Measurements from ENCODE around the gene ARHGEF19.
"Not testable (repeated sequence)": the region's sequence is repeated elsewhere in the genome, so short reads cannot be mapped to it uniquely, and the experiment has no call there.

ARHGEF19 gene

GRCh38 chr1:16212251-16212961 is at the start of gene ARHGEF19:
ARHGEF19 (minus strand) TSS chr1:16212652; CDS start chr1:16209054, 3,598 bp downstream.
- peak within 1 kb of the TSS; percentile 85 for H3K27ac Mint-ChIP-seq
- no peaks in the 10 kb centered on the region for H3K36me3 Mint-ChIP-seq (ENCODE audit: low read depth)
- no peak for TF ChIP-seq CTCF (IDR thresholded peaks at IDR 0.05)
- no peak for DNase-seq
- no peaks in the 10 kb centered on the region for H3K9me3 Mint-ChIP-seq
- H3K4me1 Mint-ChIP-seq: peaks cover 16% of the 10 kb centered on the region
- peaks cover 36% of the 10 kb centered on the region for H3K27me3 Mint-ChIP-seq (ENCODE audit: low read depth, poor library complexity)
- no peak within 1 kb of the TSS for H3K4me3 Mint-ChIP-seq

- Mint-ChIP-seq H3K27ac (no peak overlapping the region), H3K36me3 (ENCODE audit: low read depth) (peaks cover 5% of the 10 kb centered on the region), H3K9me3 (no peaks in the 10 kb centered on the region), H3K4me3 (no peak overlapping the region), H3K4me1 (peaks cover 6% of the 10 kb centered on the region), H3K27me3 (ENCODE audit: low read depth, poor library complexity) (no peaks in the 10 kb centered on the region)
- TF ChIP-seq CTCF (IDR thresholded peaks at IDR 0.05): no peak
- no peak for DNase-seq
These were observed 49.6 kb upstream of the ARHGEF19 start for GRCh38 chr1:16262067-16262466.

- TF ChIP-seq CTCF (IDR thresholded peaks at IDR 0.05): no peak
- peaks cover 8% of the 10 kb centered on the region for H3K36me3 Mint-ChIP-seq (ENCODE audit: low read depth)
- H3K27ac Mint-ChIP-seq: peak overlapping the region; percentile 4
- no peaks in the 10 kb centered on the region for H3K27me3 Mint-ChIP-seq (ENCODE audit: low read depth, poor library complexity)
- no peaks in the 10 kb centered on the region for H3K9me3 Mint-ChIP-seq
- no peak overlapping the region for H3K4me3 Mint-ChIP-seq
- H3K4me1 Mint-ChIP-seq: peaks cover 15% of the 10 kb centered on the region
- DNase-seq: no peak
These were observed 48.4 kb upstream of the ARHGEF19 start for GRCh38 chr1:16260814-16261213.

GRCh38 chr1:16258591-16259135 is 46.2 kb upstream of the ARHGEF19 start:
- Mint-ChIP-seq H3K4me1 (peaks cover 15% of the 10 kb centered on the region), H3K4me3 (no peak overlapping the region), H3K9me3 (no peaks in the 10 kb centered on the region), H3K27me3 (ENCODE audit: low read depth, poor library complexity) (no peaks in the 10 kb centered on the region), H3K36me3 (ENCODE audit: low read depth) (peaks cover 18% of the 10 kb centered on the region), H3K27ac (no peak overlapping the region)
- no peak for DNase-seq
- TF ChIP-seq CTCF (IDR thresholded peaks at IDR 0.05): no peak

- Mint-ChIP-seq H3K9me3 (no peaks in the 10 kb centered on the region), H3K36me3 (ENCODE audit: low read depth) (peaks cover 18% of the 10 kb centered on the region), H3K27ac (no peak overlapping the region), H3K4me3 (no peak overlapping the region), H3K4me1 (peaks cover 15% of the 10 kb centered on the region), H3K27me3 (ENCODE audit: low read depth, poor library complexity) (no peaks in the 10 kb centered on the region)
- no peak for TF ChIP-seq CTCF (IDR thresholded peaks at IDR 0.05)
- no peak for DNase-seq
These were observed 45.5 kb upstream of the ARHGEF19 start for GRCh38 chr1:16257968-16258367.

GRCh38 chr1:16257556-16257955 is 45.1 kb upstream of the ARHGEF19 start:
- H3K27ac Mint-ChIP-seq; H3K9me3 Mint-ChIP-seq; H3K4me3 Mint-ChIP-seq; DNase-seq; H3K27me3 Mint-ChIP-seq (ENCODE audit: low read depth, poor library complexity): not testable (repeated sequence)
- Mint-ChIP-seq H3K36me3 (ENCODE audit: low read depth) (peaks cover 18% of the 10 kb centered on the region), H3K4me1 (peaks cover 15% of the 10 kb centered on the region)

Data from nephron progenitor cell (in vitro differentiated cells).